Suprapubic skin (tissue), 3 donors: Measurements from ENCODE around the gene C1orf74.

Experiments used
- POLR2A ChIP-seq, 2 donors: fragments of 450-650 bp; IDR thresholded peaks; one replicate each; pipeline ENCODE4 v1.6.1; 2017; ENCODE audit warnings: antibody characterized with exemption in 2 of 2, mild to moderate bottlenecking in 2 of 2, moderate library complexity in 2 of 2
- TF ChIP-seq, protein P1 (sequence below), 2 donors: fragments of 200-600 bp in 1 of 2; fragments of 450-650 bp in 1 of 2; sonication (generic) in 1 of 2; IDR thresholded peaks; one replicate each; pipeline ENCODE4 v1.5.1; 2016 to 2019; ENCODE audit warnings: antibody characterized with exemption in 2 of 2, mild to moderate bottlenecking in 1 of 2, moderate library complexity in 1 of 2

DNA sequence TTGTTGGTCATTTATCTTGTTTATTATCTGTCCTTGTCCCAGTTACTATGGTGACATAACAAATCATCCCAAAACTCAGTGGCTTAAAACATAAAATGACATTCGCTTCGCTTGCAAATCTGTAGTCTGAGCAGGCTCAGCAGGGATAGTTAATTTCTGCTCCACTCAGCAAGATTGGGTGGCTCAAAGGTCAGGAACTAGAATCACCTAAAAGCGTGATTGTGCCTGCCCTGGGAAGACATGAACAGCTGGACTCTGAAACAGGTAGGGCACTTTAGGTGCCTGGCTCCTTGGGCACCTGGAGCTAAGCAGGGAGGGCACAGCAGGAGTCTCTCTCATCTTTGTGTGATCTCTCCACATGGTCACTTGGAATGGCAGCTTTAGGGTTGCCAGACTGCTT lies 43.2 kb downstream of the C1orf74 start:
- TF ChIP-seq, protein P1, sequence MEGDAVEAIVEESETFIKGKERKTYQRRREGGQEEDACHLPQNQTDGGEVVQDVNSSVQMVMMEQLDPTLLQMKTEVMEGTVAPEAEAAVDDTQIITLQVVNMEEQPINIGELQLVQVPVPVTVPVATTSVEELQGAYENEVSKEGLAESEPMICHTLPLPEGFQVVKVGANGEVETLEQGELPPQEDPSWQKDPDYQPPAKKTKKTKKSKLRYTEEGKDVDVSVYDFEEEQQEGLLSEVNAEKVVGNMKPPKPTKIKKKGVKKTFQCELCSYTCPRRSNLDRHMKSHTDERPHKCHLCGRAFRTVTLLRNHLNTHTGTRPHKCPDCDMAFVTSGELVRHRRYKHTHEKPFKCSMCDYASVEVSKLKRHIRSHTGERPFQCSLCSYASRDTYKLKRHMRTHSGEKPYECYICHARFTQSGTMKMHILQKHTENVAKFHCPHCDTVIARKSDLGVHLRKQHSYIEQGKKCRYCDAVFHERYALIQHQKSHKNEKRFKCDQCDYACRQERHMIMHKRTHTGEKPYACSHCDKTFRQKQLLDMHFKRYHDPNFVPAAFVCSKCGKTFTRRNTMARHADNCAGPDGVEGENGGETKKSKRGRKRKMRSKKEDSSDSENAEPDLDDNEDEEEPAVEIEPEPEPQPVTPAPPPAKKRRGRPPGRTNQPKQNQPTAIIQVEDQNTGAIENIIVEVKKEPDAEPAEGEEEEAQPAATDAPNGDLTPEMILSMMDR (IDR thresholded peaks at IDR 0.05), result no peak
- no peak for TF ChIP-seq POLR2A (IDR thresholded peaks at IDR 0.05)
